Astrocyte (in vitro differentiated cells and primary cell): Measurements from ENCODE around the gene TLL2. TPM values are rescaled to one million over a fixed set of nuclear protein-coding genes. Genes with fewer than 3 reads are reported as not detected.

ENCODE experiments used
- DNase-seq: peaks from one replicate; pipeline ENCODE4 v3.0.0-alpha.2; 2010; ENCODE audit warnings: low read depth
- FAIRE-seq: peaks from 2 replicates; lab custom pipeline; 2011; peaks lifted over from hg19 to GRCh38; lab: Jason Lieb, UNC
- H2AFZ ChIP-seq: 2 replicates; pipeline ENCODE4 v1.6.0; 2012; ENCODE audit warnings: low read depth, low read length, inconsistent platforms
- H3K27ac ChIP-seq: 2 replicates; pipeline ENCODE4 v1.5.1; 2011; ENCODE audit warnings: low read depth, low read length, inconsistent platforms
- H3K27me3 ChIP-seq: 2 replicates; pipeline ENCODE4 v1.6.0; 2011; ENCODE audit warnings: low read length, inconsistent platforms; ENCODE audit not compliant: insufficient read depth
- H3K36me3 ChIP-seq: 2 replicates; pipeline ENCODE4 v1.5.1; 2011; ENCODE audit warnings: low read length, inconsistent platforms; ENCODE audit not compliant: insufficient read depth
- H3K4me1 ChIP-seq: 2 replicates; pipeline ENCODE4 v1.5.1; 2011; ENCODE audit warnings: low read length, inconsistent platforms; ENCODE audit not compliant: insufficient read depth
- H3K4me2 ChIP-seq: 2 replicates; pipeline ENCODE4 v1.6.0; 2012; ENCODE audit warnings: low read length, inconsistent platforms
- H3K4me3 ChIP-seq: 2 replicates; pipeline ENCODE4 v1.5.1; 2011; ENCODE audit warnings: low read depth, mild to moderate bottlenecking, low read length, inconsistent platforms; ENCODE audit not compliant: insufficient read depth
- H3K79me2 ChIP-seq: 2 replicates; pipeline ENCODE4 v1.6.0; 2012; ENCODE audit warnings: mild to moderate bottlenecking, low read length, inconsistent platforms; ENCODE audit not compliant: insufficient read depth
- H3K9ac ChIP-seq: 2 replicates; pipeline ENCODE4 v1.6.0; 2012; ENCODE audit warnings: mild to moderate bottlenecking, low read length, inconsistent platforms
- H3K9me3 ChIP-seq: 2 replicates; pipeline ENCODE4 v1.5.1; 2012; ENCODE audit warnings: low read depth, mild to moderate bottlenecking, low read length, inconsistent platforms; ENCODE audit not compliant: insufficient read depth
- H4K20me1 ChIP-seq: 2 replicates; pipeline ENCODE4 v1.6.0; 2012; ENCODE audit warnings: low read length, inconsistent platforms; ENCODE audit not compliant: insufficient read depth
- H3K27ac Mint-ChIP-seq: one replicate; pipeline ENCODE4 v1.8.0; 2021; ENCODE audit warnings: mild to moderate bottlenecking, mixed read lengths; ENCODE audit not compliant: unreplicated experiment
- H3K27me3 Mint-ChIP-seq: one replicate; pipeline ENCODE4 v1.8.0; 2021; ENCODE audit warnings: low read depth, mixed read lengths; ENCODE audit not compliant: unreplicated experiment
- H3K36me3 Mint-ChIP-seq: one replicate; pipeline ENCODE4 v1.8.0; 2021; ENCODE audit warnings: low read depth, mixed read lengths; ENCODE audit not compliant: unreplicated experiment
- H3K4me1 Mint-ChIP-seq: one replicate; pipeline ENCODE4 v1.8.0; 2021; ENCODE audit warnings: low read depth, mixed read lengths; ENCODE audit not compliant: unreplicated experiment
- H3K4me3 Mint-ChIP-seq: one replicate; pipeline ENCODE4 v1.8.0; 2021; ENCODE audit warnings: mild to moderate bottlenecking, moderate library complexity, mixed read lengths; ENCODE audit not compliant: unreplicated experiment
- H3K9me3 Mint-ChIP-seq: one replicate; pipeline ENCODE4 v1.8.0; 2021; ENCODE audit warnings: mild to moderate bottlenecking, mixed read lengths; ENCODE audit not compliant: unreplicated experiment
- EZH2 ChIP-seq: IDR thresholded peaks from 2 replicates; pipeline ENCODE4 v1.6.1; 2012; ENCODE audit warnings: mild to moderate bottlenecking, low read length, inconsistent platforms; ENCODE audit not compliant: insufficient read depth
- total RNA-seq: library from RNA; stranded (reverse); gene quantifications from 2 replicates; pipeline ENCODE4 v1.2.1, GENCODE V29; 2021
- TF ChIP-seq, protein P1 (sequence below): IDR thresholded peaks from 2 replicates; pipeline ENCODE4 v1.5.1; 2011; ENCODE audit warnings: low read depth, mild to moderate bottlenecking, inconsistent platforms, low read length, moderate library complexity; ENCODE audit not compliant: insufficient read depth

TLL2 gene
- total RNA-seq, 1 donor from 2014 or later: 7.6 TPM

DNA sequence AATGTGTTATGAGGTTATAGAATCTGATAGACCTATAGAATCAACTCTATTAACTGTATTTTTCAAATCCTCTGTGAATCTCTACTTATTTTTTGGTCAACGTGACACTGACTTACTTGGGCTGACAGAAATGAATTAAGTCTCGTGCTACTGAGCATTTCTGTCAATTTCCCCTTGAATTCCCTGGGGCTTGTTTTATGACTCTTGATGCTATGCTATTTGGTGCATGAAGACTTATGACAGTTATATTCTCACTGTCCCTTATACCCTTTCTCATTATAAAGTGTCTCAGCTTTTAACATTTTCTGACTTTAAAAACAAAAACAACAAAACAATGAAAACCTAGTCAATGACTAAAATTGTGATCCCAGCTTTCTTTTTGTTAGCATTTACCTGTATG, 86.4 kb downstream of the TLL2 start:
- Mint-ChIP-seq H3K27ac (no peak overlapping the region), H3K4me1 (peaks cover 3% of the 10 kb centered on the region), H3K36me3 (peaks cover 3% of the 10 kb centered on the region), H3K4me3 (no peak overlapping the region), H3K9me3 (no peaks in the 10 kb centered on the region), H3K27me3 (no peaks in the 10 kb centered on the region)
- H3K9me3 ChIP-seq: no peaks in the 10 kb centered on the region
- H3K79me2 ChIP-seq: no peaks in the 10 kb centered on the region
- H3K27me3 ChIP-seq: no peaks in the 10 kb centered on the region
- no peaks in the 10 kb centered on the region for H3K4me1 ChIP-seq
- no peaks in the 10 kb centered on the region for H4K20me1 ChIP-seq
- no peak overlapping the region for H2AFZ ChIP-seq
- H3K36me3 ChIP-seq: no peaks in the 10 kb centered on the region
- H3K4me2 ChIP-seq: no peak overlapping the region
- DNase-seq (no peak), FAIRE-seq (no peak)
- no peak overlapping the region for H3K27ac ChIP-seq
- no peak overlapping the region for H3K4me3 ChIP-seq
- no peak overlapping the region for H3K9ac ChIP-seq
- TF ChIP-seq, protein P1, sequence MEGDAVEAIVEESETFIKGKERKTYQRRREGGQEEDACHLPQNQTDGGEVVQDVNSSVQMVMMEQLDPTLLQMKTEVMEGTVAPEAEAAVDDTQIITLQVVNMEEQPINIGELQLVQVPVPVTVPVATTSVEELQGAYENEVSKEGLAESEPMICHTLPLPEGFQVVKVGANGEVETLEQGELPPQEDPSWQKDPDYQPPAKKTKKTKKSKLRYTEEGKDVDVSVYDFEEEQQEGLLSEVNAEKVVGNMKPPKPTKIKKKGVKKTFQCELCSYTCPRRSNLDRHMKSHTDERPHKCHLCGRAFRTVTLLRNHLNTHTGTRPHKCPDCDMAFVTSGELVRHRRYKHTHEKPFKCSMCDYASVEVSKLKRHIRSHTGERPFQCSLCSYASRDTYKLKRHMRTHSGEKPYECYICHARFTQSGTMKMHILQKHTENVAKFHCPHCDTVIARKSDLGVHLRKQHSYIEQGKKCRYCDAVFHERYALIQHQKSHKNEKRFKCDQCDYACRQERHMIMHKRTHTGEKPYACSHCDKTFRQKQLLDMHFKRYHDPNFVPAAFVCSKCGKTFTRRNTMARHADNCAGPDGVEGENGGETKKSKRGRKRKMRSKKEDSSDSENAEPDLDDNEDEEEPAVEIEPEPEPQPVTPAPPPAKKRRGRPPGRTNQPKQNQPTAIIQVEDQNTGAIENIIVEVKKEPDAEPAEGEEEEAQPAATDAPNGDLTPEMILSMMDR: no peak
- TF ChIP-seq EZH2: no peak

DNA sequence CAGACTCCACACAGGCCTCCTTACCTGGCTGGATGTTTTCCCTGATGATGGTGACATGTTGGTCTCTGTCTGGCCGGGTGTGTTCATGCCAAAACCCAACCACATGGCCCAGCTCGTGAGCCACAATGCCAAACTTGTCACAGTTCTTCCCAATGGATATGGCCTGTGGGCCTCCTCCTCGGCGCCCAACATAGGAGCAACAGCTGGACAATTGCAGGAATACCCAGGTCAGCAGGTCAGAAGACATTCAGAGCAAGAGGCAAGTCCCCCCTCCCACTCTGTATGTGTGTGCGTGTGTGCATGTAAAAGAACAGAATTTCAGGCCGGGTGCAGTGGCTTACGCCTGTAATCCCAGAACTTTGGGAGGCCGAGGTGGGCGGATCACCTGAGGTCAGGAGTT, 91.2 kb downstream of the TLL2 start:
- no peaks in the 10 kb centered on the region for H3K9me3 ChIP-seq
- H3K9ac ChIP-seq: no peak overlapping the region
- H2AFZ ChIP-seq: no peak overlapping the region
- no peak overlapping the region for H3K4me2 ChIP-seq
- H3K4me3 ChIP-seq: no peak overlapping the region
- DNase-seq (no peak), FAIRE-seq (no peak)
- H3K27ac Mint-ChIP-seq: no peak overlapping the region
- H3K27me3 ChIP-seq: no peaks in the 10 kb centered on the region
- no peak overlapping the region for H3K27ac ChIP-seq
- no peak overlapping the region for H3K4me3 Mint-ChIP-seq
- no peak for TF ChIP-seq EZH2
- TF ChIP-seq, protein P1: no peak
- no peaks in the 10 kb centered on the region for H3K36me3 ChIP-seq
- no peaks in the 10 kb centered on the region for H3K9me3 Mint-ChIP-seq
- H3K79me2 ChIP-seq: no peaks in the 10 kb centered on the region
- H3K27me3 Mint-ChIP-seq: no peaks in the 10 kb centered on the region
- H3K36me3 Mint-ChIP-seq: peaks cover 6% of the 10 kb centered on the region
- no peaks in the 10 kb centered on the region for H3K4me1 ChIP-seq
- H4K20me1 ChIP-seq: no peaks in the 10 kb centered on the region
- peaks cover 3% of the 10 kb centered on the region for H3K4me1 Mint-ChIP-seq

DNA sequence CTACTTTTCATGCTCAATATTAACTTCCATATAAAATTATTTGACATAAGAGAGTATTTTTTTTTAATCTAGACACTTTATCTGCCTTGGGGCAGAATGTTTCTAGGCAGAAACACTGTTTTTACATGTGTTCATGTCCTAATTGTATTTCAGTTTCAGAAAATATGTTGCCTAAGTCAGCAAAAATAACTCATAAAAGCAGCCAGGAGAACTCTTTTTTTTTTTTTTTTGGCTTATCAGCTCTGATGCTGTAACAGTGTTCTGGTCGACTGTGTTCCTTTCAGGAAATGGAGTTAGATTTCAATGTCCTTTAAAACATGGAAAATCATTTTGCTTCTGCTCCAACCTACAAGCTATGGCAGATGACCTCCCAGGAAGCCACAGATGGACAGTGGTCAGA, 91.7 kb downstream of the TLL2 start:
- Histone ChIP-seq H4K20me1 (no peaks in the 10 kb centered on the region), H3K79me2 (no peaks in the 10 kb centered on the region), H3K4me3 (no peak overlapping the region), H3K9me3 (no peaks in the 10 kb centered on the region), H3K36me3 (no peaks in the 10 kb centered on the region), H3K27ac (no peak overlapping the region), H3K4me1 (no peaks in the 10 kb centered on the region), H3K9ac (no peak overlapping the region), H3K27me3 (no peaks in the 10 kb centered on the region), H3K4me2 (no peak overlapping the region), H2AFZ (no peak overlapping the region)
- peaks cover 3% of the 10 kb centered on the region for H3K4me1 Mint-ChIP-seq
- no peak for TF ChIP-seq EZH2
- TF ChIP-seq, protein P1: no peak
- H3K27ac Mint-ChIP-seq: no peak overlapping the region
- H3K27me3 Mint-ChIP-seq: no peaks in the 10 kb centered on the region
- no peak overlapping the region for H3K4me3 Mint-ChIP-seq
- DNase-seq (no peak), FAIRE-seq (no peak)
- H3K36me3 Mint-ChIP-seq: peaks cover 4% of the 10 kb centered on the region
- no peaks in the 10 kb centered on the region for H3K9me3 Mint-ChIP-seq
